ENCODE measurements around the gene HDAC4. TPM values are rescaled to one million over a fixed set of nuclear protein-coding genes. Genes with fewer than 3 reads are reported as not detected.

HDAC4 gene
- total RNA-seq, 1 donor, result 20.3 TPM

DNA sequence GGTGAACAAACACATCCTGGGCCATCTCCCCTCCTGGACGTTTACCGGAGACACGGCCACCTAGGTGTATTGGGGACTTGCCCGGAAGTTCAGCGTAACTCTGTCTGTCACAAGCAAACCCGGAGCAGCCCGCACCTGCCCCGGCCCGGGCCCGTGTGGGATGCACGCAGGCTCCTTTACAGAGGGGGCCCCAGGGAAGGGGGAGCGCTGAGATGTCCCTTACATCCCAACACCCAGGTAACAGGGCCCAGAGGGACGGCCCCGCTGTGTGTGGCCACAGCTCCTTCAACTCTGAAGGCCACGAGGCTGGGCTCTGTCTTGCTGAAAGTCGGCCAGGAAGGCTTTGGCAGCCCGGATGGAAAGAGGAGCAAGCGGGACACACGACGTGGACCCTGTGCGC, 340.1 kb downstream of the HDAC4 start:
- H3K4me3 ChIP-seq (ENCODE audit: low read depth, low read length), result no peak overlapping the region
- TF ChIP-seq, protein P1, sequence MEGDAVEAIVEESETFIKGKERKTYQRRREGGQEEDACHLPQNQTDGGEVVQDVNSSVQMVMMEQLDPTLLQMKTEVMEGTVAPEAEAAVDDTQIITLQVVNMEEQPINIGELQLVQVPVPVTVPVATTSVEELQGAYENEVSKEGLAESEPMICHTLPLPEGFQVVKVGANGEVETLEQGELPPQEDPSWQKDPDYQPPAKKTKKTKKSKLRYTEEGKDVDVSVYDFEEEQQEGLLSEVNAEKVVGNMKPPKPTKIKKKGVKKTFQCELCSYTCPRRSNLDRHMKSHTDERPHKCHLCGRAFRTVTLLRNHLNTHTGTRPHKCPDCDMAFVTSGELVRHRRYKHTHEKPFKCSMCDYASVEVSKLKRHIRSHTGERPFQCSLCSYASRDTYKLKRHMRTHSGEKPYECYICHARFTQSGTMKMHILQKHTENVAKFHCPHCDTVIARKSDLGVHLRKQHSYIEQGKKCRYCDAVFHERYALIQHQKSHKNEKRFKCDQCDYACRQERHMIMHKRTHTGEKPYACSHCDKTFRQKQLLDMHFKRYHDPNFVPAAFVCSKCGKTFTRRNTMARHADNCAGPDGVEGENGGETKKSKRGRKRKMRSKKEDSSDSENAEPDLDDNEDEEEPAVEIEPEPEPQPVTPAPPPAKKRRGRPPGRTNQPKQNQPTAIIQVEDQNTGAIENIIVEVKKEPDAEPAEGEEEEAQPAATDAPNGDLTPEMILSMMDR (IDR thresholded peaks at IDR 0.05; ENCODE audit: insufficient read depth, low read depth, low read length), result no peak
- DNase-seq (ENCODE audit: low read depth), result no peak

DNA sequence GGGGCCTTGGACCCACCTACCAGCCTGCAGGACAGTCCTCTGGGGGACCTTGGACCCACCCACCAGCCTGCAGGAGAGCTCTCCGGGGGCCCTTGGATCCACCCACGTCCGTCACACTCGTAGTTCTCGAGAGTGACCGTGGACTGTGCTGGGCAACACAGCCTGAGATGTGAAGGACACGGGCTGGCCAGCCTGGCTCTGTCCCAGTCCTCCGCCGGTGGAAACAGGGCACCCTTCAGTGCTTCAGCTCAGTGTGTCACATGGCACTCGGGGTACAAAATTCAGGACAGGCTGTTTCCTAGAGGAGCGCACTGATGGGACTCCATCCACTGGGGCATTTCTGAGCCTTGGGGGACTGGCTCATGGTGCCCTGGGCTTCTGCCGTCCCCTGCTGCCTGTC, 341.0 kb downstream of the HDAC4 start:
- TF ChIP-seq, protein P1 (IDR thresholded peaks at IDR 0.05; ENCODE audit: insufficient read depth, low read depth, low read length), result no peak
- H3K4me3 ChIP-seq (ENCODE audit: low read depth, low read length), result no peak overlapping the region
- DNase-seq (ENCODE audit: low read depth), result no peak

DNA sequence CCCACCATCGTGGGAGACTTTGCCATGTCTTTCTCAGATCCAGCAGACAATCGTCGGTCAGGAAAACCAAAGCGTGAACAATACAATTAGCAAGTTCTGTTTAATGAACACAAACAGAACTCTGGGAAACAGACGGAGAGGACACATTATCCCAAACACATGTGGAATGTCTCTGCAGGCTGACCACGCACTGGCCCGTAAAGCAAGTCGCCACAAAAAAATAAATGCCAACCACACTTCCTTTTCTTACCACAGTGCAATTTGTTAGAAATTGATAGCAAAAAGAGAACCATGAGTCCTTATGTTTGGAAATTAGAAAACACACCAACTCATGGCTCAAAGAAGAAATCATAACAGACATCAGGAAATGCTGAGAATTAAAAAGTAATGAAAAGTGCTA, 342.1 kb downstream of the HDAC4 start:
- TF ChIP-seq, protein P1 (IDR thresholded peaks at IDR 0.05; ENCODE audit: insufficient read depth, low read depth, low read length), result no peak
- no peak for DNase-seq (ENCODE audit: low read depth)
- H3K4me3 ChIP-seq (ENCODE audit: low read depth, low read length), result no peak overlapping the region

DNA sequence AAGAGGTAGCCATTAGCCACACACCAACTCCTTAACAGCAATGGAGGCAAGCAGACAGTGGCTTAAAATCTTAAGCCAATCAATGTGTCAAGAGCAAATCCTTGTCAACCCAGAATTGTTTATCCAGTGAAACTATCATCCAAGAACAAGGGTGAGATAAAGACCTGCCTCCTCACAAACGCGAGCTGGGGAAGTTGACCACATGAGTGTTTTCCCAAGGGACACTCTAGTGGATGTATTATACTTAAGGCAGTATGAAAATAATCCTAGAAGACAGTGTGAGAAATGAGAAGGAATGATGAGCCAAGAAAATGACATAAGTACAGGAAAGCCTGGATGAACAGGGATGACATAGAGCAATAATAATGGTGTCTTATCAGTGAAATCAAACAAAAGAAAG, 343.3 kb downstream of the HDAC4 start:
- no peak overlapping the region for H3K4me3 ChIP-seq (ENCODE audit: low read depth, low read length)
- TF ChIP-seq, protein P1 (IDR thresholded peaks at IDR 0.05; ENCODE audit: insufficient read depth, low read depth, low read length), result no peak
- DNase-seq (ENCODE audit: low read depth), result no peak

DNA sequence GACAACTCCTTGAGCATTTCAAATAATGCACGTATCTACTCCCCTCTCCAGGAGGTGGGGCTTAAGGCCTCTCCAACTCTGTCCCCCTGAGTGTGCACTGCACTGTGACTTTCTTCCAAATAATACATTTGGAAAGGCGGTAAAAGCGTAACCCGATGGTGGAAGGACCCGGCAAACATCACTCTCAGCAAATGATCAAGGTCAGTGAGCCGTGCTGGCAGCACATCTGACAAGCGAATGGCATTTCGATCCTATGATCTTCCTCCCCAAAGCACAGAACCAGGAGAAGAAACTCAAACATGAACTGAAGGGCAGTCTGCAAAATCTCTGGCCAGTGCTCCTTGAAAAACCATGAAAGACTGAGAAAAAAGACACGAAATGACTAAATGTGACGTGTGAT, 344.2 kb downstream of the HDAC4 start:
- TF ChIP-seq, protein P1 (IDR thresholded peaks at IDR 0.05; ENCODE audit: insufficient read depth, low read depth, low read length), result no peak
- no peak overlapping the region for H3K4me3 ChIP-seq (ENCODE audit: low read depth, low read length)
- no peak for DNase-seq (ENCODE audit: low read depth)

DNA sequence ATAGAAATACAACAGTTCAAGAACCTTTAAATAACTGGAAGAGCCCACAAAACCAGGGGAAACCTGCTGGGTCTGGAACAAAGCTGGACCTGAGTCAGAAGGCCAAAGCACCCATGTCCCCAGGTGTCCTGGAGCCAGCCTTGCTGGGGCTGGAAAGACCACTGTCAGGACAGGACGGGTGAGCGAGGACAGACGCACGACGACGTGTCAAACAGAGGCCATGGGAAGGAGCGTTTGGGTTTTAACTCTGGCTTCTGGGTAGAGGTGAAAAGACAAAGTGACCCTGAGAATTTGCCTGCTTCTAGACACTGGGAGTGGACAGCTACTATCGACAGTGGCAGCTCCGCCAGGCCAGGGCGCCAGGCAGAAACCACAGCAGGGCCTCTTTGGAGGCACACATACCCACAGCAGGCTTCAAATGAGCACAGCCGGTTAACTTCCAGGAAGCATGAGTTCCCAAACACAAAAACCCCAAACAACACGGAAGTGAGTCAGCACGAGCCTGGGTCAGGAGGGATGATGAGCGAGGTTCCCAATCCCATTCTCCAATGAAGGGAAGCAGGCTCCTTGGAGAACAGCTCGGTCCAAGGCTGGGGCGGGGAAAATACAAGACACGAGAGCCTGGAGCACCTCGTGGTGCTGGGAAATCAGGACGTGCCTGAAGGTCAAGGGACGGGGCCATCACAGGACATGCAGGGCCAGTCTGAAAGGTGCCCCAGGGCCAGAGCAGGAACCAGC, 344.9 kb downstream of the HDAC4 start:
- no peak overlapping the region for H3K4me3 ChIP-seq (ENCODE audit: low read depth, low read length)
- peak; percentile 11 for DNase-seq (ENCODE audit: low read depth)
- TF ChIP-seq, protein P1 (IDR thresholded peaks at IDR 0.05; ENCODE audit: insufficient read depth, low read depth, low read length), result no peak

DNA sequence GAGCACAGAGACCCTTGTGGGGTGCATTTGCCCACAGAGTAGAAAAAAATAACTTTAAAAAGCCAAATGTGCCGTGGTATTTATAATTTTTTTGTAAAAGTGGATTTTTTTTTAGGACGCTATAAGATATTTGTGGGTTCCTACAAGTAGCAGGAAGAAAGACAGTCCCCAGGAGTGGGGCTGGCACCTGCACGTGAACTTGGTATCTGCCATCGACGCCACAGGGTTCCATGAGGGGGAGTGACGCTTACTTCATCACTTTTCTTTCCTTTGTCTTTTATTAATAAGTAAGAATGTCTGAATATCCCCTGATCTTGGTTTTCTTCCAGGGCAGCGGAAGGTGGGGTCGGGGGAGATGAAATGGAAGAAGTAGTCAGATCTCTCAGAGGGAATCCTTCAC, 345.9 kb downstream of the HDAC4 start:
- TF ChIP-seq, protein P1 (IDR thresholded peaks at IDR 0.05; ENCODE audit: insufficient read depth, low read depth, low read length), result no peak
- DNase-seq (ENCODE audit: low read depth), result no peak

More for the DNA sequence above, 345.9 kb downstream of the HDAC4 start:
- no peak overlapping the region for H3K4me3 ChIP-seq (ENCODE audit: low read depth, low read length)

Data from fibroblast of villous mesenchyme (primary cell).